Measurements from ENCODE around the gene TIMM23B.

DNA sequence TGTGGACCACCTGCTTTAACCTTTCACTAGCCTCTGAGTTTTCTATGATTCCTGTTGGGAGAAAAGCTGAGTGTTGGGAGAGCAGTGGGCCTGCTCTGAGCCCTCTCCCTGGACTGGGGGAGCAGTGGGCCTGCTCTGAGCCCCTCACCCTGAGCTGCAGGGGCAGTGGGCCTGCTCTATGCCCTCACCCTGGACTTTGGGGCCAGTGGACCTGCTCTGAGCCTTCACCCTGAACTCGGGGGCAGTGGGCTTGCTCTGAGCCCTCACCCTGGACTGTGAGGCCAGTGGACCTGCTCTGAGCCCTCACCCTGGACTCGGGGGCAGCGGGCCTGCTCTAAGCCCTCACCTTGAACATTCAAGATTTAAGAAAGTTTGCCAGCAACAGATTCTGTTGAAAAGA lies 79.8 kb downstream of the TIMM23B start:
- TF ChIP-seq, protein P1, sequence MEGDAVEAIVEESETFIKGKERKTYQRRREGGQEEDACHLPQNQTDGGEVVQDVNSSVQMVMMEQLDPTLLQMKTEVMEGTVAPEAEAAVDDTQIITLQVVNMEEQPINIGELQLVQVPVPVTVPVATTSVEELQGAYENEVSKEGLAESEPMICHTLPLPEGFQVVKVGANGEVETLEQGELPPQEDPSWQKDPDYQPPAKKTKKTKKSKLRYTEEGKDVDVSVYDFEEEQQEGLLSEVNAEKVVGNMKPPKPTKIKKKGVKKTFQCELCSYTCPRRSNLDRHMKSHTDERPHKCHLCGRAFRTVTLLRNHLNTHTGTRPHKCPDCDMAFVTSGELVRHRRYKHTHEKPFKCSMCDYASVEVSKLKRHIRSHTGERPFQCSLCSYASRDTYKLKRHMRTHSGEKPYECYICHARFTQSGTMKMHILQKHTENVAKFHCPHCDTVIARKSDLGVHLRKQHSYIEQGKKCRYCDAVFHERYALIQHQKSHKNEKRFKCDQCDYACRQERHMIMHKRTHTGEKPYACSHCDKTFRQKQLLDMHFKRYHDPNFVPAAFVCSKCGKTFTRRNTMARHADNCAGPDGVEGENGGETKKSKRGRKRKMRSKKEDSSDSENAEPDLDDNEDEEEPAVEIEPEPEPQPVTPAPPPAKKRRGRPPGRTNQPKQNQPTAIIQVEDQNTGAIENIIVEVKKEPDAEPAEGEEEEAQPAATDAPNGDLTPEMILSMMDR (IDR thresholded peaks at IDR 0.05): no peak
- TF ChIP-seq POLR2A (IDR thresholded peaks at IDR 0.05): no peak
